Activated effector memory CD4-positive, alpha-beta T cell treated with Interleukin-2 at 50 U/mL for 16 hours (primary cell): ENCODE data around the gene BCL2L11.

Source experiments
- DNase-seq: peaks from one replicate; pipeline ENCODE4 v3.0.0-alpha.2; 2020

BCL2L11 gene

GRCh38 chr2:111171337-111171930 is 50.7 kb downstream of the BCL2L11 start:
- DNase-seq = no peak

GRCh38 chr2:111172666-111173065 is 52.0 kb downstream of the BCL2L11 start:
- DNase-seq = no peak

- no peak for DNase-seq
Observed at GRCh38 chr2:111173338-111173737, 52.6 kb downstream of the BCL2L11 start.

GRCh38 chr2:111173856-111174255 is 53.1 kb downstream of the BCL2L11 start:
- no peak for DNase-seq

- DNase-seq = no peak
Observed at GRCh38 chr2:111175615-111176014, 54.9 kb downstream of the BCL2L11 start.

GRCh38 chr2:111176388-111176787 is 55.7 kb downstream of the BCL2L11 start:
- no peak for DNase-seq

GRCh38 chr2:111176867-111177266 is 56.2 kb downstream of the BCL2L11 start:
- DNase-seq = no peak

- no peak for DNase-seq
Observed at GRCh38 chr2:111178296-111178695, 57.6 kb downstream of the BCL2L11 start.

GRCh38 chr2:111178730-111179405 is 58.2 kb downstream of the BCL2L11 start:
- no peak for DNase-seq

- DNase-seq = no peak
Observed at GRCh38 chr2:111182121-111182520, 61.4 kb downstream of the BCL2L11 start.

- no peak for DNase-seq
Observed at GRCh38 chr2:111182740-111183139, 62.0 kb downstream of the BCL2L11 start.

GRCh38 chr2:111184725-111185310 is 64.1 kb downstream of the BCL2L11 start:
- no peak for DNase-seq

GRCh38 chr2:111185361-111186022 is 64.8 kb downstream of the BCL2L11 start:
- no peak for DNase-seq

GRCh38 chr2:111186121-111186715 is 65.5 kb downstream of the BCL2L11 start:
- DNase-seq = no peak

GRCh38 chr2:111186933-111187332 is 66.2 kb downstream of the BCL2L11 start:
- no peak for DNase-seq

GRCh38 chr2:111188681-111189080 is 68.0 kb downstream of the BCL2L11 start:
- no peak for DNase-seq

GRCh38 chr2:111189106-111189505 is 68.4 kb downstream of the BCL2L11 start:
- no peak for DNase-seq

GRCh38 chr2:111190816-111191540 is 70.3 kb downstream of the BCL2L11 start:
- DNase-seq = no peak

- DNase-seq = no peak
Observed at GRCh38 chr2:111191877-111192276, 71.2 kb downstream of the BCL2L11 start.

- no peak for DNase-seq
Observed at GRCh38 chr2:111192776-111193368, 72.2 kb downstream of the BCL2L11 start.

- no peak for DNase-seq
Observed at GRCh38 chr2:111194835-111195621, 74.3 kb downstream of the BCL2L11 start.

GRCh38 chr2:111196435-111196834 is 75.7 kb downstream of the BCL2L11 start:
- no peak for DNase-seq
